NCI-H345 treated with DMSO at 0.1 percent for 48 hours (cell line): ENCODE results near the gene DYNC2I2.
"Not testable (repeated sequence)": the region's sequence is repeated elsewhere in the genome, so short reads cannot be mapped to it uniquely, and the experiment has no call there.

Experiments used
- DNase-seq: peaks from one replicate; lab custom pipeline; 2025; ENCODE audit not compliant: unreplicated experiment; lab: John Stamatoyannopoulos, UW

The DYNC2I2 gene

DNA sequence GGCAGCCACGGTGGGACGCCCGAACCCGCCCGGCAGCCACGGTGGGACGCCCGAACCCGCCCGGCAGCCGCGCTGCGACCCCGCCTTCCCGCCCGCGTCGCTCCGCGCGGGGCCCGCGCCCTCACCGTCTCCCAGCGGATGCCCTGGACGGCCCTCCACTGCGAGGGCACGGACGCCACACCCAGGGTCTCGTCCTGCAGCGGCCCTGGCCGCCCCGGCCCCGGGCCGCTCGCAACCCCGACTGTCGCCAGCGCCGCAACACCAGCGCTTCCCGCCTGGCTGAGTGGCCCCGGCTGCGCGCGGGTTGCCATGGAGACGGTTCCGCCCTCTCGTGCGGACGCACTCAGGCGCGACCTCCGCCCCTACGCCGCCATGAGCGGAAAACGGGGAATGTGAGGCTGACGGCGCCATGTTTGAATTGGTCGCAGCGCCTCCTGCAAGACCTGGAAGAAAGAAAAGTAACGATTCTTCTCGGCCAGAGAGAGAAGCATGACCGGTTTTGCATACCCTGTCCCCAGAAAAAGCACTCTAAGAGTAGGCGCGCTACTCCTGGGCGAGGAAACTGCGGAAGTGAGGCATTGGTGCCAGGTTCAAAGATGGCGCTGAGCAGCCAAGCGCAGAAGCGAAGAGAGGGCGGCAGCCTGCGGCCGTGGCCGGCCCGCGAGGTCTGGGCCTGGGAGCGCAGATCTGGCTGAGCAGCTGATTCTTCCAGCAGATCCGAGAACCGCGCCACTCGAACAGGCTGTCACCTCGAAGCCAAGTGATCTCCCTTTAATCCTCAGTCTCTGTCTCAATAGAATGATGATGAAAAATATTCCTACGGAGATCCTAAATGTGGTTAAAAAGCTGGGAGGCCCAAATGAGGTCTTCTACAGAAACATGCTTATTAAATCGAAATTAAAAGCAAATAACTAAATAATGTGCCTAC is at the start of gene DYNC2I2:
TSS of gene DYNC2I2 (minus strand) at position 432 of the 928 bp plus-strand sequence. CDS start at position 311, 121 bp downstream.
- peak; percentile 87 for DNase-seq

DNA sequence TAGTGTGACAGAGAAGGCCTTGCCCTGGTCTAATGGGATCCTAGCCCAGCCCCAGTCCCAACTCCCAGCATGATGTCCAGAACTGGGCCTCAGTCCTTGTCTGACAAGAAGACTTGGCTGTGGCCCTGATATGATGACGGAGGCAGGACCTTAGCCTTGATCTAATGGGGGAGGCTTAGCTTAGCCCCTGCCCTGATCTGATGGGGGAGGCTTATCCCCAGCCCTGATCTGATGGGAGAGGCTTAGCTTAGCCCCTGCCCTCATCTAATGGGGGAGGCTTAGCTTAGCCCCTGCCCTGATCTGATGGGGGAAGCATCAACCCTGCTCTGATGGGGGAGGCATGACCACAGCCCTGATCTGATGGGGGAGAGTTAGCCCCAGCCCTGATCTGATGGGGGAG is 49.4 kb upstream of the DYNC2I2 start:
- no peak for DNase-seq

DNA sequence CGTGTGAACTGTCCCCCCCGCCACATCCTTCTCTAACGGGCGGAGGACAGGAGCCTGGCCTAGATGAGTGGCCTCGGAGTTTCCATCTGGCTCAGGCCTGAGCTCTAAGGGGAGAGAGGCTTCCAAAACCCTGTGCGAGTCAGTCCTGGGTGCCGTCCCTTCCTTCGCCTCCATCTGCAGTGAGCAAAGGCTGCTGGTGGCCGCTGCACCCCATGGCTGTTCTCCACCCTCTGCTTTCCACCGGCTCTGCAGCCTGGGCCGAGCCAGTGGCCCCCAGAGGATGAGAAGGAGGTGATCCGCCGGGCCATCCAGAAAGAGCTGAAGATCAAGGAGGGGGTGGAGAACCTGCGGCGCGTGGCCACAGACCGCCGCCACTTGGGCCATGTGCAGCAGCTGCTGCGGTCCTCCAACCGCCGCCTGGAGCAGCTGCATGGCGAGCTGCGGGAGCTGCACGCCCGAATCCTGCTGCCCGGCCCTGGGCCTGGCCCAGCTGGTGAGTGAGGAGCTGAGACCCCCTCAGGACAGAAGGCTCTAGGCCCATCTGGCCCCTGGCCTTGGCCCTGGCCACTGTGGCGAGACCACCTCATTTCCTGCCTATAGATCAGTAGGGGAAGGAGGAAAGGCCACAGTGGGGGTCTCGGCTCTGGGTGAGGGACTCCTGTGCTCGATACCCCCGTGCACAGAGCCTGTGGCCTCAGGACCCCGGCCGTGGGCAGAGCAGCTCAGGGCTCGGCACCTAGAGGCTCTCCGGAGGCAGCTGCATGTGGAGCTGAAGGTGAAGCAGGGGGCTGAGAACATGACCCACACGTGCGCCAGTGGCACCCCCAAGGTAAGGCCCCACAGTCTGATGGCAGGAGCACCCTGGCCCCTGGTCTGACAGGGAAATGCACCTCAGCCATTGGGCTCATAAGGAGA is 48.7 kb upstream of the DYNC2I2 start:
- no peak for DNase-seq

DNA sequence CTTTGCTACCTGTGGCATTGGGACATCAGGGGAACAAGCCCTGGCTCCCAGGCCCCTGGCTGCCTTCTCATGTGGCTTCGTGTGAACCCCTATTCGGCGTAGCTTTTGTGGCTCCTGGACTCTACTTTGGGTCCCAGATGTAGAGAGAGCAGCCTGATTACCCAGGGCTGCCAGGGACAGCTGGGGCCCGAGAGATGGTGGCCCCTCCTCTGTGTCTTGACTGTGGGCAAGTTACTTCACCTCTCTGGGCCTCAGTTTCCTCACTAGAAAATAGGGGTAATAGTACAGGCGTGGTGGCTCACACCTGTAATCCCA is 47.7 kb upstream of the DYNC2I2 start:
- no peak for DNase-seq

DNA sequence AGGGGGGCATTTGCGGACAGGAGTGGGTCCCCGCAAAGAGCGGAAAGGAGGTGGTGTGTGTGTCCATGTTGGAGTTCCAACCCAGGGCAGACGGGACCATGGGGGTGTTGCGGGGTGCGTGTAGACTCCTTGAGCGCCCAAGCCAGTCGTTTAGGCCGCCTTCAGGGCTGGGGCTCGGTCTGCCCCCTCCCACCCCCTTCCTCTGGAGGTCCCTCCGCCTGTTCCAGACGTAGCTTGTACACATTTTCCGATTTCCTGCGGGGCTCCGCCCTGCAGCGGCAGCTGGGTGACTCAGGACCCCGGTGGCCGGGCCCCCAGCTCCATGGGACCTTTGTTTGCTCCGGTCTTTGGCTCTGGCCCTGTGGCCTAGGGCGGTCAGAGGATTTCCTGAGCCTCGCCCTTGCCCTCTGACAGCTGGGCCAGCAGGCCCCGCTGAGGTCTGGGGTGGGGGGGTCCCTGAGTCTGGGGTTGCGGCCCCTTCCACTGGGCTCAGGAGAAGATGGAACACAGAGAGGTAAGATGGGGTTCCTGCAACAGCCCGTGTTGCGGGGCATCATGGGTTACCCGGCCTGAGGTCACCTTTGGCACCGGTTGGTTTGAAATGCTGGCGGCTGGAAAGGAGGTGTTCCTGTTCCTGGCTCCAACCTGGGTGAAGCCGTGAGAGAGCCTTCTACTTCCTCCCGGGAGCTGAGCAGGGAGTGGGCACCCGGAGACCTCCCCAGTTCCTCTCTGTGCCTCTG is 47.1 kb upstream of the DYNC2I2 start:
- no peak for DNase-seq

DNA sequence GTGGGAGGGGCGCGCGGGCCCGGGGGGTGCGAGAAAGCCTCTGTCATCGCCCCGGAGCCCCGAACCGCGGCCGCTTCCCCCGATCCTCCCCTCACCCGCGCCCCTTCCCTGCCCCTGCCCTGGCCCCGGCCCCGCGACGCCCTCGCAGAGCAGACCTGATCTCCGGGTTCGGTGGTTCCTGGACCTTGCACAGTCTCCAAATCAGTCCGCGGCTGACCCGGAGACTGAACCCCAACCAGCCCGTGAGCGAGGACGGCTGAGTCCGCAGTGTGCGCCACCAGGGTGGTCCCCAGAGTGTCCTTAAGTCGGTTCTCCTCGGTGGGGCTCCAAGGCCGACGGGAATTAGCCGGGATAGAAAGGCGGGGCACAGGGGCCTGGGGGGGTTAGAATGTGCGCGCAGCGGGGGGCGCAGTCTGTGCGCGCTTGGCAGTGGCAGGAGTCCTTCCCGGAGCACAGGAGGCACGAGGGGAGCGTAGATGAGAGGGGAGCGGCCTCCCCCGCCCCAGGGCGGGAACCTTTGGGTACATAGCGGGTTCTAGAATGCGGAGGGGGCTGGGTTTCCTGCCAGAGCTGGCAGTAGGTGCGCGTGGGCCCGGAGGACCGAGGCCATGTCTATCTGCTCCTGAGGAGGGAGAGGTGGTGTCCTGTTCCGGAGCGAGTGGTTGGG is 46.4 kb upstream of the DYNC2I2 start:
- no peak for DNase-seq

DNA sequence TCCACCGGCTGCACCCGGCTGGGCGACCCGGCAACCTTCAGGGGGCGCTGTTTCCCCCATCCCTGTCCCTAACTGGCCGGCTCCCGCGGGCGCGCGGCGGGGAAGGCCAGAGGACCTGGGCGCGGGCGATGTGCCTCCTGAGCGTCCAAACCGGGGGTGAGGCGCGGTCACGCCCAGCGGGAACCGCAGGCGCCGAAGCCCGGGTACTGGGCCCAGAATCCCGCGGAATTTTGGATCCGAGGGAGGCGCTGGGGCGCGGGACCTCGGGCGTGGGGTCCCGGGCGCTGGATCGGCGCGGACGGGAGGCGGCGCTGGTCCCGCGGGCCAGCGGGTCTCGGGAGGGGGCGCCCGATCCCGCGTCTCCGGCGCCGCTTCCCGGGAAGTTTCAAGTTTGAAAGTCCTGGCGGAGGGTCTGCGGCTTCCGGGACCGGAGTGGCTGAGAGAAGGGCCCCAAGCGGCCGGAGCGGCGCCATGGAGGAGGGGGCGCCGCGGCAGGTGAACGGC is 45.9 kb upstream of the DYNC2I2 start, which contains the start of gene PKN3:
TSS of gene PKN3 (plus strand) at position 59 of the 504 bp plus-strand sequence. CDS start at position 472, 413 bp downstream.
- DNase-seq: peak; percentile 56

DNA sequence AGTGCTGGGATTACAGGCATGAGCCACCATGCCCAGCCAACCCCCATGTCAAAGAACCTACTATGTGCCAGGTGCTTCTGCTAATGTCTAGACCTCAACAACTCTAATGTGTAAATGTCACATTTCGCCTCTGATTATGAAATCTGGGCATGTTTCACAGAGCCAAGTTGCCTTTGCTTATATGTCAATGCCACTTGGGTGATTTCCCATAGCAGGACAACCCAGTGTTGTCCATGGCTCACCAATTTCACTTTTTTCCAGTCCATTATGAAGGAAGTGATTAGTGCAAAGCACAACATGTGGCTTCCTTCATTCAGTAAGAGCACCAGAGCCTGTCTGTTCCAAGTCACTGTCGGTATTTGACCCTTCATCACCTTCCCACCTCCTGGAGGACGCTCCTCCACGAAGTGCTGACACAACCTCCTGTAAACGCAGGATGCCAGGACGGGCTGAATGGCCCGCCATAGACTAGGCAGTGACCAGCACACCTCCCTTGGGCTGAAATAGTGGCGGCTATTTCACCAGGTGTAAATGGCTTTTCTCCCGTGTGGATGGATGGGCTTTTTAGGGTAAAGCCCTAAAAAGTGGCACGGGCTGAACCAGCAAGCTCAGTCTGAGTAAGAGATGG is 44.7 kb upstream of the DYNC2I2 start:
- DNase-seq: no peak

DNA sequence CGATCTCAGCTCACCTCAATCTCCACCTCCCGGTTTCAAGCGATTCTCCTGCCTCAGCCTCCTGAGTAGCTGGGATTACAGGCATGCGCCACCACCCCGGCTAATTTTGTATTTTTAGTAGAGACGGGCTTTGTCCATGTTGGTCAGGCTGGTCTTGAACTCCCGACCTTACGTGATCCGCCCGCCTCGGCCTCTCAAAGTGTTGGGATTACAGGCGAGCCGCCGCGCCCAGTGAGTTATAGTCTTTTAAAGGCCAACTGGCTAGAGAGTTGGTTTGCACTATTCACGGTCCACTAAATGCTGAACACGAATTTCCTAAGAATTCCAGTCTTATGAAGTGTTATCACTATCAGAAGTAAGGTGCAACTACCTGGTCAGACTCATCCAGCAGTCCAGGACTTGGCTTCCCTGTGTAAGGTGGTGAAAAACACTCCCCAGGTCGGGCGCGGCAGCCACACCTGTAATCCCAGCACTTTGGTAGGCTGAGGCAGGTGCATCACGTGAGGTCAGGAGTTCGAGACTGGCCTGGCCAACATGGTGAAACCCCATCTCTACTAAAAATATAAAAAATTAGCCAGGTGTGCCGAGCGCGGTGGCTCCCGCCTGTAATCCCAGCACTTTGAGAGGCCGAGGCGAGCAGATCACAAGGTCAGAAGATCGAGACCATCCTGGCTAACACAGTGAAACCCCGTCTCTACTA is 42.6 kb upstream of the DYNC2I2 start:
- not testable (repeated sequence) for DNase-seq

DNA sequence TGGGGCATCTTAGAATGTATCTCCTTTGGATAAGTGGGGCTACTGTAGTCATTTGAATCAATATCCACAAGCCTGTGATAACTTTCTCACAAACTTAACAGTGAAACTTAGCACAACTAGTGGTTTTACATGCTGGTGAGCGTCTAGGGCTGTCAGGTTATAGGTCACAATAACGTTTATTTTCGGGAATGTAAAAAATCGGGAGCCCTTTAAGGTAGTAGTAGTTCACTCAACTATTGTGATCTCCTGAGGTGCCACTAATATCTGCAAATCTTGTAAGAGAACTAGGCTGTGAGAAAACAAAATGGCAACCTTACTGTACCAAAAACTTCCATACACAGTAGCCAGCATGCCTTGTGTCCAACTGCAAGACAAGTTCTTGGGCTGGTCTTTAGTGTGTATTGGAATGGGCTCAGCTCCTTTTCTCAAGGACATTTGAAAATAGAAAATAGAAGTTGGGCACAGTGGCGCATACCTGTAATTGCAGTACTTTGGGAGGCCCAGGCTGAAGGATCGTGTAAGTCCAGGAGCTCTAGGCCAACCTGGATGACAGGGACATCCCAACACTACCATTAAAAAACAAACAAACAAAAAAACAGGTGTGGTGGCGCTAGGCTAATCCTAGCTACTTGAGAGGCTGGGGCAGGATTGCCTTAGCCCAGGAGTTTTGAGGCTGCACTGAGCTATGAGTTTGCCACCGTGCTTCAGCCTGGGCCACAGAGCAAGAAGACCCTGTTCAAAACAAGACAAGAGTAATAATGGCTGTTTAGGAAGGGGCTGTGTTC is 40.5 kb upstream of the DYNC2I2 start:
- no peak for DNase-seq

DNA sequence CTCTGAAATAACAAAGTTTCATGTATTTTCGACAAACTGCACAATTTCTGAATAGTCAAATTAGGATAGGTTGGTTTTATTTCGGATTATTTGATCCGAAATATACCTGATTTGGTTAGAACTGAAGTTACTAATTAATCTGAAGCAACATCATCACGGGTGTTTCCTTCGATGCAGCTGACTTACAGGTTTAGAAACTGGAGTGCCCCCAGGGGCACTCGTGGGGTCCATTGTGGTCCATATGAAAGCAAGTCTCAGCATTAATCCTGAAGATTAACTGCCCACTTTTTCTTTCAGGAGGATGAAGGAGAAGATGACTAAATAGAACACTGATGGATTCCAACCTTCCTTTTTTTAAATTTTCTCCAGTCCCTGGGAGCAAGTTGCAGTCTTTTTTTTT is 37.7 kb upstream of the DYNC2I2 start:
- DNase-seq: no peak

DNA sequence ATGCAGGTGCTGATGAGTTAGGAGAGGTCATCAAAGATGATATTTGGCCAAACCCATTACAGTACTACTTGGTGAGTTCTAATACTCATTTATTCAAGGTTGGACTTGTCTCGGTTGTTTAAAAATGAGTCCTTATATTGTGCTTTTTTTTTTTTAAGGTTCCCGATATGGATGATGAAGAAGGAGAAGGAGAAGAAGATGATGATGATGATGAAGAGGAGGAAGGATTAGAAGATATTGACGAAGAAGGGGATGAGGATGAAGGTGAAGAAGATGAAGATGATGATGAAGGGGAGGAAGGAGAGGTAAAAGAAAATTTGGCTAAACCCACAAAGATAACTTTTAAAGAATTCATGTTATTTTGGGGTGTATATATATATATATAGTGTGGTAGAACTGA is 37.1 kb upstream of the DYNC2I2 start:
- DNase-seq: not testable (repeated sequence)

DNA sequence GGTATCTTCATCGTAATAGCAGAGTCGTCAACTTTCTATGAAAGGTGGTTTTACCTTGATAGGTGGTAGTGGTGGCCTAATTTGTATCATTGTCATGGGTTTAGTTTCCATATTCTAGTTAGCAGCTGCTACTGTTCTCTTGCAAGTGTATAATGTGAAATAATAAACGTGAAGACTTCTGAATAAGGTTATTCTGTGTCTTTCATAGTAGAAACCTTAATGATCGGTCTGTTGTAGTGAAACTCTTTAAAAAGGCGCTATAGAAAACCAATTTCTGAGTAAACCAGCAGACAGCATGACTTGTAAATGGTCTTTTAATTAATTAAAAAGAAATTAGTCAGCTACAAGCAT is 34.0 kb upstream of the DYNC2I2 start:
- no peak for DNase-seq

DNA sequence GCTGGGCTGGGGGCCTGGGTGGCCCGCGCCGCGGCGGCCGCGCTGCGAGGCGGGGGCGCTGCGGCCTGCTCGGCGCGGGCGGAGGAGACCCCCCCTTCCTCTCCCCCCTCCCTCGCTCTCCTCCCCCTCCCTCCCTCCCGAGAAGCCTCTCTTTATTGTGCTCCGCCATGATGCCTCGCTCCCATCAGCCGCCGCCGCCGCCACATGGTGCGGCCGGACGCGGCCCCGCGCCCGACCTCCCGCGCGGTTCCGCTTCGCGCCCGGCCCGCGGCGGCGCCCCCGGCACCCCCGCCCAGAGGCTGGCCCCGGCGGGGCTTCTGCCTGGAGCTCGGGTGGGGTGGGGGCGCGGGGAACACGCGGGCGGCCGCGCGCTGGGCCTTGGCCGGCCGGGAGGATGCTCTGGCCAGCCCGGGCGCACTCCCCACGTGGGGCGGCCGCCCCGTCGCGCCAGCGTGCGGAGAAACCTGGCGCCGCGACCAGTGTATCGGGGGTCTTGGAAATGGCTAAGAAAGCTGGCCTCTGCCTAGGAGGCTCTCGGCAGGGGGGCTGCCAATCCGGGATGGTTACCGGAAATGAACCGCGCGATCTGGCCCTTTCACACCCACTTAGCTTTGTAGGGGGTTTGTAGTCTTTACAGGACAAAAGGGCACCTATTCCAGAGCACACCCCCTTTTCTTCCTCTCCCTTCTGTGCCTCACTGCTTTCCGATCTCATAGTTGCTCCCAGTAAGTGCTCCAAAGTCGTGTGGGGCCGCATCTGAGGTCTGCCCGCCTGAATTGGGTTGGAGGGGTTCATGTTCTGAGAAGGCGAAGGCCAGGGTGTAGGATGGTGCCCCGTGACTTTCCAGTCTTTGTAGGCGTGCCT is 33.4 kb upstream of the DYNC2I2 start:
- peak; percentile 12 for DNase-seq

DNA sequence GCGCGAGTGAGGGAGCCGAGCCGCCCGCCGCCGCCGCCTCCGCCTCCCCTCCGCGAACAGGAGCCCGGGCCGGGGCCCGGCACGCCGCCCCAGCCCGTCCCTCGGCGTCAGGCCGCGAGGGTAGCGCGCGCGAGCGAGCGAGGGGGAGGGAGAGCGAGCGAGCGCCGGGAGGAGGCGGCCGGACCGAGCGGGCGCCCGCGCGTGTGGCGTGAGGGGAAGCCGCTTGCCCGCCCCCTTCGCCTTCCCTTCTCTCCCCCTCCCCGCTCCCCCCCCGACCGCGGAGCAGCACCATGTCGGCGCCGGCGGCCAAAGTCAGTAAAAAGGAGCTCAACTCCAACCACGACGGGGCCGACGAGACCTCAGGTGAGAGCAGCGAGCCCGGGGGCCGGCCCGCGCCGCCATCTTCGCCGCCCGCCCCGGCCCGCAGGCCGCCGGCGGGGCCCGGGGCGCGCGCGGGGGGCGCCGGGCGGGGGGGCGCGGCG is 32.7 kb upstream of the DYNC2I2 start:
- DNase-seq: no peak

DNA sequence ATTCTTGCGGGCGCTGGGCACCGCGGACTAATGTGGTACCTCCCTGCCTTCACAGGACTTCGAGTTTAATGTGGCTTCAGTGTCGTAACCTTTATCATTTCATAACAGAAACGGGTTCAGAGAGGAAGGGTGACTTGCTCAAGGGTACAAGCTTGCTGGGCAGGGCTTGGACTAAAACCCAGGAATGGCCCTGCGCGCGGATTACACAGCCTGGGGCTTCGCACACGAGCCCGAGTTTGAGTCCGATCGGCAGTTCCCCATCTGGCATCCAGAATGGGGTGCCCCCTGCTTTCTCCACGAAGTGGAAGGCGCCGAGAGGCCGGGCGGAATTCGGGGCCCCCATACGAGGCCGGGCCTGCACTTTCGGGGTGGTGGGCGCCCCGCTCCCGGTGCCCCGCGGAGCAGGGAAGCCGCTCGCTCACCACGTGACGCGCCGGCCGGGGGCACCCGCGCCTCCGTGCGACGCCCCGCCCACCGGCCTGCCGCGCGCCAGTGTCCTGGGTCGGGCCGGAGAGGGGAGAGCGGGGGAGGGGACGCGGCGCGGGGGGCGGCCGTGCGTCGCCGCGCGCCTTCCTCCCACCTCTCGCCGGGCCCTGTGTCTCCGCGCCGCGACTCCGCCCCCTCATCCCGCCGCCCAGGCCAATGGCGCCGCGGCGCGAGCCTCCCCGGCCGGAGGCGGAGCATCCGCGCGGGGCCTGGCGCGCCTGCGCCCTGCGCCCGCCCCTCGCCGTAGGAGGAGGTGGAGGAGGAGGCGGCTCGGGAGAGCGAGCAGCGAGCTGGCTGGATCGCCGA is 32.0 kb upstream of the DYNC2I2 start, which contains the start of gene SET:
TSS of gene SET (plus strand) at position 722 of the 792 bp plus-strand sequence. CDS start 361 bp downstream, outside the sequence.
- DNase-seq: peak; percentile 82

DNA sequence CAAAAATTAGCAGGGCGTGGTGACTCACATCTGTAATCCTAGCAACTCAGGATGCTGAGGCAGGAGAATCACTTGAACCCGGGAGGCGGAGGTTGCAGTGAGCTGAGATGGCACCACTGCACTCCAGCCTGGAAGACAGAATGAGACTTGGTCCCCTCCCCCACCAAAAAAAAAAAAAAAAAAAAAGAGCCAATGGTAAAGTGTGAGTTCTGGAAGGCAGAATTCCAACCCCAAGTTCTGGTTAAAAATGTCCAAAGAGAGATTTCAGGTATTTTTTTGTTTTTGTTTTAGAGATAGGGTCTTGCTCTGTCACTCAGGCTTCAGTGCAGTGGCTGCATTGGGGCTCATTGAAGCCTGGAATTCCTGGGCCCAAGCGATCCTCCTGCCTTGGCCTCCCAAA is 30.8 kb upstream of the DYNC2I2 start:
- no peak for DNase-seq
